ENCODE measurements around the gene GLRX2. TPM values are rescaled to one million over a fixed set of nuclear protein-coding genes. Genes with fewer than 3 reads are reported as not detected.

The GLRX2 gene
- total RNA-seq, 1 experiment from 2014 or later, result 40.1 TPM

GRCh38 chr1:193142409-193142808, 37.2 kb upstream of the GLRX2 start:
- Histone ChIP-seq H3K4me3 (ENCODE audit: low read depth in 2 of 2, low read length in 2 of 2) (no peak overlapping the region), H3K27me3 (ENCODE audit: control insufficient read depth, insufficient read depth, low read length) (no peaks in the 10 kb centered on the region), H3K36me3 (ENCODE audit: control insufficient read depth, insufficient read depth, low read length) (peaks cover 46% of the 10 kb centered on the region), H3K4me1 (ENCODE audit: control insufficient read depth, insufficient read depth, low read length) (no peaks in the 10 kb centered on the region), H3K27ac (ENCODE audit: low read length) (no peak overlapping the region), H3K9me3 (ENCODE audit: control insufficient read depth, insufficient read depth, low read depth, low read length) (no peaks in the 10 kb centered on the region)
- no TSS peak for BruUV-seq (replicated peaks)
- ChIA-PET POLR2A (interaction anchor here (0.6 kb wide), 1 partner anchor 35 kb away, joined by 4 read pairs; no protein-coding TSS in a partner anchor), CTCF (no interaction called here)
- in situ Hi-C loops (cut with HindIII; ENCODE audit: low pct_unique_long_range_greater_than_20kb, low sequenced_read_pairs) (no loop called here), intact Hi-C loops (cut with micrococcal nuclease; ENCODE audit: unreplicated experiment) (no loop called here)
- no peak for DNase-seq (ENCODE audit: low read depth, low spot score)
- no peak for ATAC-seq
- no peak for TF ChIP-seq TCF7L2 (IDR thresholded peaks at IDR 0.05; ENCODE audit: low read depth, low read length)
- no peak for TF ChIP-seq SIN3A (IDR thresholded peaks at IDR 0.05; ENCODE audit: borderline replicate concordance, insufficient read depth, low read depth, low read length)
- no peak for TF ChIP-seq CTCF (IDR thresholded peaks at IDR 0.05)
- no peak for TF ChIP-seq POLR2AphosphoS5 (IDR thresholded peaks at IDR 0.05; ENCODE audit: low read depth, low read length)
- TF ChIP-seq REST (IDR thresholded peaks at IDR 0.05; ENCODE audit: insufficient read depth in 1 of 2, low read depth in 2 of 2, low read length in 1 of 2), result no peak

GRCh38 chr1:193141804-193142203, 36.6 kb upstream of the GLRX2 start:
- ChIA-PET POLR2A (interaction anchor here (0.6 kb wide), 1 partner anchor 35 kb away, joined by 4 read pairs; no protein-coding TSS in a partner anchor), CTCF (no interaction called here)
- TF ChIP-seq REST (IDR thresholded peaks at IDR 0.05; ENCODE audit: insufficient read depth in 1 of 2, low read depth in 2 of 2, low read length in 1 of 2), result no peak
- no peak for TF ChIP-seq SIN3A (IDR thresholded peaks at IDR 0.05; ENCODE audit: borderline replicate concordance, insufficient read depth, low read depth, low read length)
- TF ChIP-seq POLR2AphosphoS5 (IDR thresholded peaks at IDR 0.05; ENCODE audit: low read depth, low read length), result no peak
- no peak for TF ChIP-seq CTCF (IDR thresholded peaks at IDR 0.05)
- BruUV-seq (replicated peaks), result no TSS peak
- intact Hi-C loops (cut with micrococcal nuclease; ENCODE audit: unreplicated experiment) (no loop called here), in situ Hi-C loops (cut with HindIII; ENCODE audit: low pct_unique_long_range_greater_than_20kb, low sequenced_read_pairs) (no loop called here)
- Histone ChIP-seq H3K9me3 (ENCODE audit: control insufficient read depth, insufficient read depth, low read depth, low read length) (no peaks in the 10 kb centered on the region), H3K27me3 (ENCODE audit: control insufficient read depth, insufficient read depth, low read length) (no peaks in the 10 kb centered on the region), H3K4me1 (ENCODE audit: control insufficient read depth, insufficient read depth, low read length) (no peaks in the 10 kb centered on the region), H3K4me3 (ENCODE audit: low read depth in 2 of 2, low read length in 2 of 2) (no peak overlapping the region), H3K27ac (ENCODE audit: low read length) (no peak overlapping the region), H3K36me3 (ENCODE audit: control insufficient read depth, insufficient read depth, low read length) (peaks cover 48% of the 10 kb centered on the region)
- ATAC-seq, result no peak
- no peak for DNase-seq (ENCODE audit: low read depth, low spot score)
